AG09309 (cell line): Measurements from ENCODE around the gene SMIM3.
"Not testable (repeated sequence)": the region's sequence is repeated elsewhere in the genome, so short reads cannot be mapped to it uniquely, and the experiment has no call there.

ENCODE experiments used
- DNase-seq: peaks from one replicate; pipeline ENCODE4 v3.0.0-alpha.2; 2010; ENCODE audit warnings: low read depth
- H3K4me3 ChIP-seq: 2 replicates; pipeline ENCODE4 v1.5.1; 2011; ENCODE audit warnings: mild to moderate bottlenecking, low read depth, low read length, moderate library complexity; ENCODE audit not compliant: control insufficient read depth
- CTCF ChIP-seq: IDR thresholded peaks from 2 replicates; pipeline ENCODE4 v1.5.1; 2011; ENCODE audit warnings: mild to moderate bottlenecking, low read depth, low read length, inconsistent platforms; ENCODE audit not compliant: insufficient read depth, control insufficient read depth; ENCODE audit errors: missing control alignments

SMIM3 gene

GRCh38 chr5:150785950-150786349 is 7.4 kb downstream of the SMIM3 start:
- no peak for TF ChIP-seq CTCF
- no peak for DNase-seq
- H3K4me3 ChIP-seq = no peak overlapping the region

- H3K4me3 ChIP-seq = no peak overlapping the region
- no peak for TF ChIP-seq CTCF
- DNase-seq = no peak
Observed at GRCh38 chr5:150786876-150787275, 8.3 kb downstream of the SMIM3 start.

- no peak for TF ChIP-seq CTCF
- DNase-seq = no peak
- no peak overlapping the region for H3K4me3 ChIP-seq
Observed at GRCh38 chr5:150787656-150788055, 9.1 kb downstream of the SMIM3 start.

GRCh38 chr5:150788977-150789376 is 10.4 kb downstream of the SMIM3 start:
- no peak for TF ChIP-seq CTCF
- H3K4me3 ChIP-seq = no peak overlapping the region
- DNase-seq = no peak

GRCh38 chr5:150789450-150789849 is 10.9 kb downstream of the SMIM3 start:
- H3K4me3 ChIP-seq = no peak overlapping the region
- no peak for DNase-seq
- no peak for TF ChIP-seq CTCF

- TF ChIP-seq CTCF = no peak
- peak; percentile 98 for DNase-seq
- no peak overlapping the region for H3K4me3 ChIP-seq
Observed at GRCh38 chr5:150789943-150790611, 11.5 kb downstream of the SMIM3 start.

- H3K4me3 ChIP-seq = no peak overlapping the region
- no peak for TF ChIP-seq CTCF
- no peak for DNase-seq
Observed at GRCh38 chr5:150791536-150791935, 13.0 kb downstream of the SMIM3 start.

GRCh38 chr5:150793423-150793888 is 14.9 kb downstream of the SMIM3 start:
- not testable (repeated sequence) for H3K4me3 ChIP-seq, DNase-seq
